Iris pigment epithelial cell (primary cell): ENCODE results near the gene TLE3.
A peak's percentile ranks its signal among the peaks of the same experiment; 100 is the strongest.

Experiments
- DNase-seq: peaks from one replicate; pipeline ENCODE4 v3.0.0-alpha.2; 2011; ENCODE audit warnings: low read depth

Gene TLE3

DNA sequence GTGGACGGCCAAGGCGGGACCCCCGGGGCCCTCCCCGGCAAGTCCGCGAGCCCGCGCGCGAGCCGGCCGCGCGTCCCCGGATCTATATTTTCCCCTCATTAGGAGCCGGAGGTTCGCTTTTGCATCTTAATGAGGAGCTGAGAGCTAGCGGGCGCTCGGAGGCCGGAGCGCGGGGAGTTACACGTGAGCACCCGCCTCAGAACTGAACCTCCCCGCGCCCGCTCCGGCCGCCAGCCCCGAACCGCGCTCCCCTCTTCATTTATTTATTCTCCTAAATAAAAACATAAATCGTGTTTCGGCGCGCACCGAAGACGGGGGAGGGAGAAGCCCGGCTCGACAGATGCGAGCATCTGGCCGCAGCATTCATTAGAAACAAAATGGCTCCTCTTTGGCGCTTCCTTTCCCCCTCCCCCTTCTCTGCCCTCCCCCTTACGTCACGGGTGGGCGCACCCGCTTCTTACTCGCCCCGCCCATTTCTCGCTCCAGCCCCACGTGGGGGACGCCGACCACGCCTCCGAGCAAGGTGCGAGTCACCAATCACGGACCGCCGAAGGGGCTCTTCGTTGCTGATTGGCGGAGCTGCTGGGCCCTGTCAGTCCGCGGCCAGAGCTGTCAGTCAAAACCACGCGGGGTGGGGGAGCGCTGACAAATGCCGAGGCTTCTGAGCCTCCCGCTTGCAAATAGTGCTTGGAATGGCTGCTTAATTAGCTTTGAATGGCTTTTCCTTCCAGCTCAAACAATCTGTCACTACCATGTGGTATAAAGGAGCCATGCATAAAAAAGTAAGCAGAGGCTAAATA lies 1.6 kb upstream of the TLE3 start:
- DNase-seq = peak; percentile 99

DNA sequence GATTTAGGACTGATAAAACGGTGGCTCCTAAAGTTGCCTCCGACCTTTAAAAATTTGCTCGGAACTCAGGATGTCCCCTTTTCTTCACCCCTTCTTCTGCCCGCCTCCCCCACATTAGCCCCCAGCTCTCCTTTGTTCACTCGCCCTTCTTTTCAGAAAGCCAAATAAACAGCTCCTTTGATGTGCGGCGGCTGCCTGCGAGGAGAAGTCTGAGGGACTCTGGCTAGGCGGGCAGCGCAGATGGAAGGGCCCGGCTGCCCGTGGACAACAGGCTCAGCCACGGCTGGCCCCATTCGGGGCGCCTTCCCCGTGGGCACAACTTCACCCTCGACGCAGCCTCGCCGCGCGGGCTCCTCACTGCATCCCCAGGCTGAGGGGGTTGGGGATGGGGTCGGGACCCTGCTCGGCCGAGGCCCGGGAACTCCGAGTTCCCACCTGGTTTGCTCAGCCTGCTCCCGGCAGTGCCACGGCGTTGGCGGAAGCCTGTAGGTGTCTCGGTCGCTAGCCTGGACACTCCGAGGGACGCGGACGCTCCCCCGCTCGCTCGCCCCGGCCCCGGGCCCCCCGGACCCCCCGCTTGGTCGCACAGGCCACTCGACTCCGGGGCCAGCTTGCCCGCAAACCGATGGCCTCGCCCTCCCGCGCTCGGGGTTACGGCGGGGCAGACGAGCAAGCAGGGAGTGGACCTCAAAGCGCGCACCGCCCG lies 897 bp upstream of the TLE3 start:
- peak; percentile 36 for DNase-seq

DNA sequence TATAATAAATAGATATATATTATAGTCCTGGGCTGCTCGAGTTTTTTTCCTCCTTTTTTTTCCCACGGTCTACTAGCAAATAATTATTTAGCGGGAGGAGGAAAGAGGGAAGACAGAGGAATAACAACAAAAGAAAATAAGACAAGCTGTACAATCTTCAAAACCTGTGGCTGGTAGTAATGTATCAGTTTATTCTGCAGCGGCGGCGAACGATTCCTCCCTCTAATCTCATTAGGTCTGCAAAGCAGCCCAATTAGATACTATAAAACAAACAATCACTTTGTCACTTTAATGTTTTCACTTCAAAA lies 390 bp upstream of the TLE3 start:
- no peak for DNase-seq

DNA sequence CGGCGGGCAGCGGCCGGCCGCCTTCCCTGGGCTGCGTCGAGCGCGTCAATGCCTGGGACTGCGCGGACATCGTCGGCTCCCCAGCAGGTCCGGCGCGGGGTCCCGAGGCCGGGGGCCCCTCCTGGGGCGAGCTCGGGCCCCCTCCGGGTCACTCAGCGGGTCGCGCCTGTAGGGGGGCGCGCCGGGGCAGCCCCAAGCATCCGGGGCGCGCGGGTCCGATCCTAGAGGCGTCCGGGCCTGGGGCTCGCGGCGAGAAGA lies 725 bp downstream of the TLE3 start:
- no peak for DNase-seq

DNA sequence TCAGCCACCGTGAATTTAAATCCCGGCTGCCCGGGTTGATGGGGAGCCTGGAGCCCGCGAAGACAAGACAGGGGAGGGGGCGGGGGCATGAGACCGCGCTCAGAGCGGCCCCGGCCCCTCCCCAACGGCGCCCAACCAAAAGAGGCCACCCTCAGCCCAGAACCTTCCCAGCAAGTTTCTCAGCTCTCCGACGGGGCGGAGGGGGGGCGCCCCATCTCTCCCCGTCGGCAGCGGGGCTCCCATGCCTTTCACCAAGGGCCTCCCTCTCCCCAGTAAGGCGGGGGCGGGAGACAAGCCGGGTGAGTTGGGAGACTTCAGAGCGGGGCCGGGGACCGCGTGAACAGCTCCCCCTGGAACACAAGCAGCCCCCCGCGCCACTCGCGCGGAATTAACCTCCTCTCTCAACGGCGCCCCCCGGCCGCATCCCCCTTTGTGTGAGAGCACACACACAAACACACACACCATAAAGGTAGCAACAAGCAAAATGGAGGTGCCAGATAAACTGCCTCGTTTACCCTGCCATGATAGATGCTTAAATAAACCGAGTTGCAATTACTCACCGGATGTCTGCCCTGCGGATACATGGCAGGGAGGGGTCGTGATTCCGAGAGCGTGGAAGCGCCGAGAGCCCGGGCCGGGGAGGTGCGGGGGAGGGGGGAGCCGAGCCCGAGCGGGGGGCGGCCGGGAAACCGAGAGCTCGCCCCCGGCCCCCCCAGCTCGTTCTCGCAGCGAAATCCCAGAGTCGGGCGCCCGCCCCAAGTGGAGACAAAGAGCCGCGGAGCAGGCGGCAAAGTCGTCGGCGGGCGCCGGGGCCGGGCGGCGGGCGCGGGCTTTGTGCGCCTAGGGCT lies 1.3 kb downstream of the TLE3 start:
- peak; percentile 66 for DNase-seq

DNA sequence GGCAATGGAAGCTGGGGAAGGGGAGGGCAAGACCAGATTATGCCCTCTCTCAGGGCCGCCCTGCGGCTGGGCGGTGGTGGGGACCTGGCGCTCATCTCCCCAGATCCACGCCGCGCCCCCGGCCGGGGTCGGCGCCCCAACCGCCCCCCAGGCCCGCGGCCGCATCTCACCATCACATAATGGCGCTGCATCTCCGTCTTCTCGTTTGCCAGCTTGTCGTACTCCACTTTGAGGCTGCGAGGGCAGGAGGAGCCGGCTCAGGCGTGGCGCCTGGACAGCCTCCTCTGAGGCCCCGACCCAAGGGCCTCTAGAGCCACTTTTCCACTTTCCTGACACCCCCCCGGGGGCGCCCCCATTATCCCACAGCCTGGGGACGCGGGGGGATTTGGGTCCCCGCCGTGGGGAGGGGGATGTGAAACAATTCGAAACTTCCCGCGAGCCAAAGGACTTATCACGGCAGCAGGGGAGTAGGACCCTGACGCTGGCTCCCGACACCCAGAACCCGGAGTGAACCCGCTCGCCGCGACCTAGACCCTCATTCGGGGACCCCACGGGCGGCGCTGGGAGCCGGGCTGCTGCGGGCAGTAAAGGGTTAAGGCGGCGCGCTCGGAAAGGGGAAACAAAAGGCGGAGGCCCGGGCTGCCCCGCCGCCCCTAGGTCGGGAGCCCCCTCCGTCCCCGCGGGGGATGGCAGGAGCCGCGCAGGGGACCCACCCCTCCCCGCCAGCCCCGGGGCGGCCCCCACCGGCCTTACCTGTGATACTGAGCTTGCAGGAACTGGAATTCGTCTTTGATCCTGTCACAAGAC lies 2.1 kb downstream of the TLE3 start:
- no peak for DNase-seq

DNA sequence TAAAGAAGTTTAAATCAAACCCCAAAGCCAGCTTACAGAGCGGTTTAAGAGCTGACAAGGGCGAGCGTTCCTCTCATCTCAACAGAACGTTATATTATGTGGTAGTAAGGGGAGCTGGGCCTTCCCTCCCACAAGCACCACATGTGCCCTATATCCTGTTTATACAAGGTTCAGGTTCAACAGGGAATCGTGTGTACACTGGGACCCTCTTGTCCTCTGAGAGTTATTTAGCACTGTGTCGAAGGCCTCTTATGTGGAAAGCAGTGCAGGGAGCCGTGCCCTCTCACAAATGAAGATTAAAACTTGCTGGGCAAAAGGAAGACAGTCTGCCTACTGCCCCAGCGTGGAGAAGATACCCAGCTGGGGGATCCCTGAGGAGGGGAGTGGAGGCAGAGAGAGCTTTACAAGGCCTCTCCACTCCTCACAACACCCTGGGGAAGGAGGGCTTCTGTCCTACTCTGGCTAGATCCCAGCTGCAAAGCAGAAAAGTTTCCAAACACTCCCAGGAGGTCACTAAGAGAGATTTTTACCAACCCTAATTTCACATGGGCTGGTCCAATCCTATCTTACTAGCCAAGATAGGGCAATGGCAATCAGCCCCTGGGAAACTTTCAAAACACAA lies 2.9 kb downstream of the TLE3 start:
- peak; percentile 37 for DNase-seq

DNA sequence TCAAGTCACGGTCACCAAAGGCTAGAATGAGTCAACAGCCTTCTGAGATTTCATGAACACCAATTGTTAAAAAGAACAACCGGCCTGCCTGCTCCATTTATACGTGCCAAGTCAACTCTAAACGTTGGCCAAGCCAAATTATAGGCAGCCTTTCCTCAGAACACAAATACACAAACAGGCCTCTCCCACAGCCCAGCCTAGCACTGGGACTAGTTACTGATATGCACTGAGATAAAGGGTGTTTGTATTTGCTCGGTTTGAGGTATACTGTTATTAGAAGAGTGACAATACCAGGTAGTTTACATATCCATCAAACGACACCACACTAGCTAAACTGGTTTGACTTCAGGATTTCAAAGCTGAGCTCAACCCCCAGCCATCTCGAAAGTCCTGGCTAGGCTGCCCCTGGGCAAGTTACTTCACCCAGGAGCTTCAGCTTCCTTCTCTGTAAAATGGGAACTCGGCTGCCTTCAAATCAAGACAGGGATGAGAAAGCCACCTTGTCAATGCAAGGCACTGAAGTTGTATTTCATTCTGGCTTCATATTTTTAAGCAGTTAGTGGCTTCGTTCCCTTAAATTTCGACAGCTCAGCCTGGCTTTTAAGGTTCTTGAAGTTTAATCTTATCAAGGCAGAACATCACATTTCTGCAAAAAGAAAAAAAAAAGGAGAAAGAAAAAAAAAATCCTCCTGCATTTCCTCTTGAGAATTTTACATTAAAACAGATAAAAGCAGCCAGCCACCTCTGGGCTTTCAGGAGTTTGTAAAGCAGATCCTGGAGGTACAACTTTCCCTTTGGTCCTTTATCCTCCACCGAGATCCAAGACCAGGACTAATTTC lies 4.0 kb downstream of the TLE3 start:
- peak; percentile 55 for DNase-seq

DNA sequence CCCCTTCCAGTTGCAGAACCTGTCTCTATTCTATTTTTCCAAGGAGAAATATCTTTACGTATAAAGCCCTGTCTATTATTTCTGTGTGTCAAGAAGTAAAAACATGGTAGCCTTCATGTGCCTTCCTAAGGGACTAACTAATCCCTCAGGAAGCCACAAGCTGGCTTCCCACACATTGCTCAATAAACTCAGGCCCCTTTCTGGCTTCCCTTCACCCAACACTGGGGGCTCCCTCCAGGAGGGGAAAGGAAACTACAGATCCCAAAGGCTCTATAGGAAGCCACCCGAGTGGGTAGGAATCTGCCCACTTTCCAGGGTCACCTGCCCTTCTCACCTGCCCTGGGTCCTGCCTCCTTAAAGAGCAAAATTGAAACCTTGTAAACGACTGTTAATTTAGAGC lies 4.6 kb downstream of the TLE3 start:
- DNase-seq = no peak

DNA sequence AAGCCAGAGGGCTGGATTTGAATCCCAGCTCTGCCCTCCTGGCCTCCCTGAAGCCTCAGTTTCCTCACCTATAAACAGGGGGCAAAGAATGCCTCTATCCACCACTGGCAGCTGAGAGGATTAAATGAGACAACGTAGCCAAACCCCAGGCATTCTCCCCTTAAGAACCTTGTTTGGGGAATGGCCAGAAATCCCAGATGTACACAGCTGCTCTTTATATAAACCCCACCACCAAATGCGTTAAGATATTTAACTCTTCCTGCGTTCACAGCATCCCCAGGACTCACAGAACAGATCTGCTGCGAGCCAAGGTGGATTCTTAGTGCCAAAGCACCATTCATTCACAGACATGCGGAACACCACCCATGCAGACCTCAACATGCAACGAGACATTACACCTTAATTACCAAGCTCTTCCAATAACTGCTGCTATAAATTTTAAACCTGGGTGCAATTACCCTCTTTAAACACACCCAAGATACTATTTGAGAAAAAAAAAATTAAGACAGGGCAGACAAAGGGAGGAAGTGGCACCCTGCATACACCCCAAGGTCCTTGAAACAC lies 5.2 kb downstream of the TLE3 start:
- no peak for DNase-seq

DNA sequence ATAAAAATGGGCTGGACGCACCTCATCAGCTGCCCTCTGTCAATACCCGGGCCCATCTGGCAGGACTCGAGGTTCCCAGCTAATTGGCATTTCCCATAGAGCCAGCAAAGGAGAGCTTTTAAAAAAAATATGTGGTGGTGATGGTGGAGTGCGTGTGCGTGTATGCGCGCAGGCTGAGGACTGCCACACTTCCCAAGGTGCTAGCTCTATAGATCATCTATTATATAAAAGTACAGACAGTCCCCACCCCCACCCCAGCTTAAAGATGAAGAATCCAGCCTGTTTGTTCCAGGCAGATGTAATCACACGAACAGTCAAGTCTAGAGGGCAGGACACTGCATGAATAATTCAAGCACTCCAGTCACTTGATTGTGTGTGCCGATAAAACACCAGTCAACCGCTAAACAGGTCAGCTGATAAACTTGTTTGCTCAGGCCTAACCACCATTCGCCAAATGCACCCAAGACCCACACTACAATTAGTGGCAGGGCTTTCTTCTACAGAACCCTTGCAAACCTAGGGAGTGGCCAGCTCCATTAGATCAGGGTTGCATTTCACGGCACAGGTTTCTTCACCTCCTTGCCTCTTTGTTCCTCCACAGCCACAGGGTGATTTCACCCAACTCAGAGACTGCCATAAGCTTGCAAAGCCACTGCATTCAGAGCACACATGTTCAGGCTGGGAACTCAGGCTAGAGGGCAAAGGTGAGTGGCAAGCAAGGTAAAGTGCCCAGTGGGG lies 5.8 kb downstream of the TLE3 start:
- DNase-seq = peak; percentile 64

DNA sequence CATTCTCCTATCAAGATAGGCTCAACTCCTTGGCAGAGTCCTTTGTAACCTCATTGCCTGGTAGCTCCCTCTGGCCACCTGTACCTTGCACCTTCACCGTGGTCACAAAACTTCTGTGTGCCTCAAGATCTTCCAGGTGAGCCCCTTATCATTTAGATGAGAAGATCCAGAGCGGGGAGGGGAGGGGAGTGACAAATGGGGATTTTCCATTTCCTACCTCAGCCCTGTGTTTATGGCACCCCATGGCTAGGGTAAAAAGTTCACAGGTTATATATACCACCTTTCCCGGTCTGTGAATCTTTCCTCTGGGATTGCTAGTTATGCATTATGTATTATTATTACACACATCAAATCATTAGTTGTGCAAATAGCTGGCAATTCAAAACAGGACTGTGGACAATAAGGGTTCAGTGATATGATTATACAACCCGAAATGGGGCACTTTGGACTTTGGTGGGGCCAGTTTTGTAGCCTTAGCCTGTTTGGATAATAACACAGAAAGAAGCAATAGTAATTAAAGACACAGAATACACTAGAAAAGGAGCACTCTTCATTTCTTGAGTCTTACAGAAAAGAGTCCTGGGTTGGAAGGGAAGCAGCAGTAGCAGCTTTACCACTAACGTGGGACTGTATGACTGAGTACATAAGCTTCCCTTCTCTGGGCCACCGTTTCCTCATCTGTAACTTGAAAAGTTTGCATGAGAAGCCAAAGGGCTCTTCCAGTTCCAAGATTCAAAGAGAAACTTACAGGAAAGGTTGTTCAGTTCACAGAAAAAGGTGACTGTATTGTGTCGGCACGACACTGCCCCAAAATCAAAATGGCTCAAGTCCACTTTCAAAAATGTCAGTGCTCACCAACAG lies 7.1 kb downstream of the TLE3 start:
- no peak for DNase-seq

DNA sequence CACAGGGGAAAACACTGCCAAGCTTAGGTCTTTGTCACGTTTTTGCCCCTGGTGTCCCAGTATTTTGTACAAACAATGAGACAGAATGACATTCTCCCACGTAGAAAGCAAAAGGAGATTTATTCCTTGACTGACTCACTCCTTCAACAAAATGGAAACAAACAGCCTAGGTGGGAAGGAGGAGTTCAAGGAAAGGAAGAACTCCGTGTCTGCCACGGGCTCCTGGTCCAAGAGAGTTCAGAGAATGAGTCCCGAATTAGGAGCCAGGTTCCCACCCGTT lies 8.1 kb downstream of the TLE3 start:
- no peak for DNase-seq

DNA sequence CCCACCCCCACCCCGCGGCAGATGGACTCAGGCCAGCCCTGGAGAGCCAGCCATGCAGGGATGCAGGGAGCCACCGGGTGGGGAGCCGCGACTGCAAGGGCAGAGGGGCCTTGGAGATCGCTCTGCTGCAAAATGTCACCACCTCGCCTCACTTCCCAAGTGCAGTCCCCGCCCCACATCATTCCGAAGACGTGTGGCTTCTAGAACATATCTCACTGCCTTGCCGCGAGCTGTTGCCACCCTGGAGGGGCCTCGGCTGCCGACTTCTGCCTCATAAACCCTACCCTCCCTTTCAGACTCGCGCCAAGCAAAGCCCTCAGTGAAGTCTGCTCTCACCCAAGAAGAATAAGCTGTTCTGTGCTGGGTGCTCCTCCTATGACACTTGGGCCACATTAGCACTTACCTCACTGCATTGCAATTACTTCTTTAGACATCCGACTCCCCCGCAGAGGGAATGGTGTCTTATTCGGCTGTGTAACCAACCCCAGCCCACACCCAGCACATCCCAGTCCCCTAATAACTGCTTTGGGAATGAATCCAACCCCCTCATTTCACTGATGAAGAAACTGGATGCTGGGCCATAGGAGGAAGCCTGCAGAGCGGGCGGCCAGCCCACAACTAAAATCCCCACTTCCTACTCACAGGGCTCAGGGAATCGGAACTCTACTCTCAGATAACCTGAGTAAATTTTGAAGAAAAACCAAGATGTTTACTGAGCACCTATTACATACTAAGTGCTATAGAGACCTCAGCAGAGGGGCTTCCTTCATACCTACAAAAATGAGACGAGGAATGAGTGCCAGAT lies 8.6 kb downstream of the TLE3 start:
- peak; percentile 75 for DNase-seq

DNA sequence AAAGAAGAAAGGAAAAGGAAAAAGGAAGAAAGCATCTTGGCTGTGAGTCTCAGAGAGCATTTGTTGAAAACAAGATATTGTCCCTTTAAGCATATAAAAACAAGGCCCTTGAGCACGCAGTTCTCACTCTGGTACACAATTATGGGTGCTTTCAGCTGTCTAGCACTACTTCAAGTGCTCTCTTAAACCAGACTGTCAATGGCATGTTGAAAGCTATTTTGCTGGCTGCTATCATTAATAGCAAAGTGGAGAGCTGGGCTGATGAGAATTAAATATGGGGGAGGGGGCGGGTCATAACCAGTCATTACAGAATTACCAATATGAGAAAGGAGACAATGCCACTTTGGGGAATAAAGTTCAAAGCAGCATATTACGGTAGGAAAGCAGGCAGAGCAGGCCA lies 9.3 kb downstream of the TLE3 start:
- no peak for DNase-seq

DNA sequence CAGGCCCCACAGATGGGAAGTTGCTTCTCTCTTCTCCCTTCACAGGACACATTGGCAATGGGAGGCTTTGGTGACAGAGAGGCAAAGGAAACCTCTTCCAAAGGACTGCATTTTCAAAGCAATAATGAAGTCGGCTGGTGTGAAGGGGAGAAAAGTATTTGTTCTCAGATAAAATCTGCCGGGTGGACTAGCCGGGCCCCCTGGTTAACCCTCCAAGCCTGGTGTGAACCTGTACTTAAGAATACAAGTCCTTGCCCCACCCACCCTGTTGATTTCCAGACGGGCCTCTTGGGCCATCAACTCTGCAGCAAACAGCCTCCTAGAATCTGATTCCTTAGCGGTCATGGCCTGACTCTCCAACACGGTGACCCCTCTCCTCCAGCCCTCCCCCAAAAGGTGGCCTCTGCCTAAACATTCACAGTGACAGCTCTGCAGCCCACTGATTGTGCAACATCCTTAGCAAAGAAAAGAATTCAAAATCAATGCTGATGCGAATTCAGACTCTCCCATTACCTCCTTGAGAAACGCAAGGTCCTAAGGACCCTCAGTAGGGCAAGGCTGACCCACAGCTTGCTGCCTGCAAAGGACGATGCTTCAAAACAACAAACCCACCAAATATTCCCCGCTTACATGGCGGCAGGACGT lies 9.9 kb downstream of the TLE3 start:
- no peak for DNase-seq

DNA sequence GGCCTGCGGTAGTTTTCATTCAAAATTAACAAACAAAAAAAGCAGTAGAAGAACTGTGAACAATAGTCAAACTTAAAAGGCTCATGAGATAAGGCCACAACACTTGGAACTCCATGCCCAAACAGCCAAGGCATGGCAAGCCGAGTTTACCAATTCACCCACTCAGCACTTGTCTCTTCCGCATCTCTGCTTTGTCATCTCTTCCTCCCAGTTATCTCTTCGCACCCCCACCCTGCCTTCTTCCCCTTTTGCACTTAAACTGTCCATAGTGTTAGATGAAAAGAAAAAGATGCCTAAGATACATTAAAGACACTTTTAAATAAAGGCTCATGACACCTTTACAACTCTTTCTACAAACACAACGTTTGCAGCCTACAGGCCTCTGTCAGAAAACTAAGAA lies 11.1 kb downstream of the TLE3 start:
- no peak for DNase-seq

DNA sequence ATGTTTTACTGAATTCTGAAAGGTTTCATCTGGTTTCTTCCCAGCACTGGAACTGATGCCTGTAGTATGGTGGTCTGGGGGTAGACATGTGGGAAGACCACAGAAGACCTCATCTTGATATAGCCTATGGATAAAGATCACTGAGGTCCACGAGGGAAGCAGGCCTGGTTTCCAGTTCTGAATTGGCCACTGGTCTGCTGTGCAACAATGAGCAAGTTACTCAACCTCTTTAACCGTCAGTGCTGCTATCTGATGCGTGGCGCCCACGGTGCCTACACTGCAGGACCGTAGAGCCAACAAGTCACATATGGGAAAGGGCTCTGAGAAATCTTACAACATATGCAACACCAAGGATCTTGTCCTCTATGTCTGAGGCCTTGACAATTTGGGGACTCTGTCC lies 13.3 kb downstream of the TLE3 start:
- no peak for DNase-seq
